ENCODE measurements around the gene DPM1. TPM values are rescaled to one million over a fixed set of nuclear protein-coding genes. Genes with fewer than 3 reads are reported as not detected.

DPM1 gene
- total RNA-seq, 3 donors from 2014 or later, result 30.9 to 39.5 (median 32.9) TPM

GRCh38 chr20:50928469-50928868, 29.9 kb downstream of the DPM1 start:
- no peak for ATAC-seq
- TF ChIP-seq CTCF (IDR thresholded peaks at IDR 0.05), result no peak
- H3K36me3 ChIP-seq (ENCODE audit: low read depth), result peaks cover 3% of the 10 kb centered on the region
- H3K4me1 ChIP-seq (ENCODE audit: low read depth), result peaks cover 44% of the 10 kb centered on the region
- intact Hi-C loops (cut with DNase I, micrococcal nuclease), result loop anchor here (10.0 kb wide), 1 partner anchor 134 kb away; the partner anchor contains the start of gene BCAS4 (in 2 of the 2)
- DNase-seq, result no peak
- H3K9me3 ChIP-seq, result no peaks in the 10 kb centered on the region
- H3K4me3 ChIP-seq, result no peak overlapping the region

GRCh38 chr20:50926530-50926929, 31.8 kb downstream of the DPM1 start:
- no peak for TF ChIP-seq CTCF (IDR thresholded peaks at IDR 0.05)
- intact Hi-C loops (cut with DNase I, micrococcal nuclease), result loop anchor here (10.0 kb wide), 1 partner anchor 132 kb away; the partner anchor contains the start of gene BCAS4 (in 2 of the 2)
- no peaks in the 10 kb centered on the region for H3K9me3 ChIP-seq
- peaks cover 3% of the 10 kb centered on the region for H3K36me3 ChIP-seq (ENCODE audit: low read depth)
- no peak for ATAC-seq
- no peak for DNase-seq
- H3K4me1 ChIP-seq (ENCODE audit: low read depth), result peaks cover 44% of the 10 kb centered on the region
- no peak overlapping the region for H3K4me3 ChIP-seq

GRCh38 chr20:50924261-50924920, 33.9 kb downstream of the DPM1 start:
- no peak overlapping the region for H3K4me3 ChIP-seq
- peaks cover 3% of the 10 kb centered on the region for H3K36me3 ChIP-seq (ENCODE audit: low read depth)
- DNase-seq, result no peak
- ATAC-seq, result no peak
- intact Hi-C loops (cut with DNase I, micrococcal nuclease), result loop anchor here (10.0 kb wide), 1 partner anchor 130 kb away; the partner anchor contains the start of gene BCAS4 (in 2 of the 2)
- TF ChIP-seq CTCF (IDR thresholded peaks at IDR 0.05), result no peak
- H3K9me3 ChIP-seq, result no peaks in the 10 kb centered on the region
- peaks cover 43% of the 10 kb centered on the region for H3K4me1 ChIP-seq (ENCODE audit: low read depth)

GRCh38 chr20:50921803-50922501, 36.4 kb downstream of the DPM1 start:
- TF ChIP-seq CTCF (IDR thresholded peaks at IDR 0.05), result no peak
- Histone ChIP-seq H3K9me3 (no peaks in the 10 kb centered on the region), H3K4me1 (ENCODE audit: low read depth) (peaks cover 30% of the 10 kb centered on the region), H3K4me3 (no peak overlapping the region), H3K36me3 (ENCODE audit: low read depth) (no peaks in the 10 kb centered on the region)
- intact Hi-C loops (cut with DNase I, micrococcal nuclease), result loop anchor here (10.0 kb wide), 1 partner anchor 127 kb away; the partner anchor contains the start of gene BCAS4 (in 2 of the 2)
- DNase-seq, result no peak
- ATAC-seq, result no peak

- DNase-seq (no peak), ATAC-seq (no peak)
- Histone ChIP-seq H3K9me3 (no peaks in the 10 kb centered on the region), H3K4me3 (no peak overlapping the region), H3K4me1 (ENCODE audit: low read depth) (peaks cover 33% of the 10 kb centered on the region), H3K36me3 (ENCODE audit: low read depth) (no peaks in the 10 kb centered on the region)
- intact Hi-C loops (cut with DNase I, micrococcal nuclease), result loop anchor here (10.0 kb wide), 1 partner anchor 126 kb away; the partner anchor contains the start of gene BCAS4 (in 2 of the 2)
- TF ChIP-seq CTCF (IDR thresholded peaks at IDR 0.05), result no peak
These were observed 37.3 kb downstream of the DPM1 start for GRCh38 chr20:50920997-50921396.

All from mucosa of descending colon (tissue), 3 donors.